ENCODE measurements around the gene SPATS2L.

The SPATS2L gene

GRCh38 chr2:200263279-200263678 lies 43.2 kb upstream of the SPATS2L start:
- TF ChIP-seq POLR2A (IDR thresholded peaks at IDR 0.05; ENCODE audit: extremely low read depth, insufficient read length) (no peak), CTCF (IDR thresholded peaks at IDR 0.05; ENCODE audit: low read depth, low read length) (no peak), MYC (IDR thresholded peaks at IDR 0.05; ENCODE audit: low read depth, low read length) (no peak), MAX (IDR thresholded peaks at IDR 0.05; ENCODE audit: low read depth, low read length) (no peak)
- no peak overlapping the region for H3K4me3 ChIP-seq (ENCODE audit: low read depth, low read length)
- DNase-seq (ENCODE audit: low read depth), result no peak

- H3K4me3 ChIP-seq (ENCODE audit: low read depth, low read length), result no peak overlapping the region
- TF ChIP-seq MAX (IDR thresholded peaks at IDR 0.05; ENCODE audit: low read depth, low read length), result no peak
- no peak for TF ChIP-seq MYC (IDR thresholded peaks at IDR 0.05; ENCODE audit: low read depth, low read length)
- no peak for TF ChIP-seq CTCF (IDR thresholded peaks at IDR 0.05; ENCODE audit: low read depth, low read length)
- TF ChIP-seq POLR2A (IDR thresholded peaks at IDR 0.05; ENCODE audit: extremely low read depth, insufficient read length), result no peak
- DNase-seq (ENCODE audit: low read depth), result no peak
Observed at GRCh38 chr2:200264631-200265030, 41.9 kb upstream of the SPATS2L start.

GRCh38 chr2:200266406-200266805 lies 40.1 kb upstream of the SPATS2L start:
- no peak overlapping the region for H3K4me3 ChIP-seq (ENCODE audit: low read depth, low read length)
- no peak for DNase-seq (ENCODE audit: low read depth)
- TF ChIP-seq MYC (IDR thresholded peaks at IDR 0.05; ENCODE audit: low read depth, low read length) (no peak), CTCF (IDR thresholded peaks at IDR 0.05; ENCODE audit: low read depth, low read length) (no peak), MAX (IDR thresholded peaks at IDR 0.05; ENCODE audit: low read depth, low read length) (no peak), POLR2A (IDR thresholded peaks at IDR 0.05; ENCODE audit: extremely low read depth, insufficient read length) (no peak)

- no peak overlapping the region for H3K4me3 ChIP-seq (ENCODE audit: low read depth, low read length)
- no peak for DNase-seq (ENCODE audit: low read depth)
- TF ChIP-seq MAX (IDR thresholded peaks at IDR 0.05; ENCODE audit: low read depth, low read length) (no peak), CTCF (IDR thresholded peaks at IDR 0.05; ENCODE audit: low read depth, low read length) (no peak), POLR2A (IDR thresholded peaks at IDR 0.05; ENCODE audit: extremely low read depth, insufficient read length) (no peak), MYC (IDR thresholded peaks at IDR 0.05; ENCODE audit: low read depth, low read length) (no peak)
Observed at GRCh38 chr2:200267350-200267749, 39.1 kb upstream of the SPATS2L start.

- DNase-seq (ENCODE audit: low read depth), result no peak
- TF ChIP-seq CTCF (IDR thresholded peaks at IDR 0.05; ENCODE audit: low read depth, low read length) (no peak), MAX (IDR thresholded peaks at IDR 0.05; ENCODE audit: low read depth, low read length) (no peak), POLR2A (IDR thresholded peaks at IDR 0.05; ENCODE audit: extremely low read depth, insufficient read length) (no peak), MYC (IDR thresholded peaks at IDR 0.05; ENCODE audit: low read depth, low read length) (no peak)
- H3K4me3 ChIP-seq (ENCODE audit: low read depth, low read length), result no peak overlapping the region
Observed at GRCh38 chr2:200270732-200271131, 35.8 kb upstream of the SPATS2L start.

GRCh38 chr2:200272320-200272719 lies 34.2 kb upstream of the SPATS2L start:
- TF ChIP-seq MAX (IDR thresholded peaks at IDR 0.05; ENCODE audit: low read depth, low read length), result no peak
- TF ChIP-seq CTCF (IDR thresholded peaks at IDR 0.05; ENCODE audit: low read depth, low read length), result no peak
- TF ChIP-seq POLR2A (IDR thresholded peaks at IDR 0.05; ENCODE audit: extremely low read depth, insufficient read length), result no peak
- no peak for TF ChIP-seq MYC (IDR thresholded peaks at IDR 0.05; ENCODE audit: low read depth, low read length)
- no peak overlapping the region for H3K4me3 ChIP-seq (ENCODE audit: low read depth, low read length)
- DNase-seq (ENCODE audit: low read depth), result no peak
